ENCODE results near the gene LOXHD1.

Gene LOXHD1

GRCh38 chr18:46591783-46592391 is 65.1 kb downstream of the LOXHD1 start:
- POLR2A ChIA-PET: no interaction called here
- no peak for TF ChIP-seq ZBTB17 (tag by site-specific recombination; IDR thresholded peaks at IDR 0.05)
- no peak for TF ChIP-seq KLF17 (tag by site-specific recombination; IDR thresholded peaks at IDR 0.05)
- no peak for TF ChIP-seq ZNF121 (tag by site-specific recombination; IDR thresholded peaks at IDR 0.05)
- no peak for TF ChIP-seq IKZF3 (tag by site-specific recombination; IDR thresholded peaks at IDR 0.05)
- no peak for TF ChIP-seq PBX3 (CRISPR knock-in tag; IDR thresholded peaks at IDR 0.05)
- no peak for TF ChIP-seq ZNF629 (tag by site-specific recombination; IDR thresholded peaks at IDR 0.05)
- TF ChIP-seq SALL2 (tag by site-specific recombination; IDR thresholded peaks at IDR 0.05; ENCODE audit: borderline replicate concordance): no peak
- no peak for TF ChIP-seq ZSCAN16 (tag by site-specific recombination; IDR thresholded peaks at IDR 0.05)
- no peak for TF ChIP-seq ZNF747 (tag by site-specific recombination; IDR thresholded peaks at IDR 0.05)
- no peak for TF ChIP-seq ZNF416 (tag by site-specific recombination; IDR thresholded peaks at IDR 0.05)
- no peak for TF ChIP-seq KLF9 (tag by site-specific recombination; IDR thresholded peaks at IDR 0.05; ENCODE audit: low read depth)
- TF ChIP-seq ZNF274 (IDR thresholded peaks at IDR 0.05; ENCODE audit: low read length): no peak
- no peak for TF ChIP-seq ZNF274 (tag by site-specific recombination; IDR thresholded peaks at IDR 0.05; ENCODE audit: borderline replicate concordance)
- no peak for TF ChIP-seq ZNF830 (tag by site-specific recombination; IDR thresholded peaks at IDR 0.05; ENCODE audit: low read depth)
- TF ChIP-seq ZNF596 (tag by site-specific recombination; IDR thresholded peaks at IDR 0.05): no peak
- no peak for TF ChIP-seq ZNF184 (tag by site-specific recombination; IDR thresholded peaks at IDR 0.05)
- no peak overlapping the region for H3K27ac ChIP-seq (ENCODE audit: extremely low read depth, low read depth, low read length)
- H3K9me3 ChIP-seq (ENCODE audit: control insufficient read depth, insufficient read depth, low read depth, low read length): no peaks in the 10 kb centered on the region
- peaks cover 8% of the 10 kb centered on the region for H3K4me1 ChIP-seq (ENCODE audit: control insufficient read depth, insufficient read depth, low read length)
- H3K4me3 ChIP-seq (ENCODE audit: low read depth, low read length): no peak overlapping the region
- H3K36me3 ChIP-seq (ENCODE audit: control insufficient read depth in 2 of 2, insufficient read depth in 1 of 2, low read length in 2 of 2): no peaks in the 10 kb centered on the region
- CTCF ChIA-PET: interaction anchor here (0.7 to 0.9 kb wide), 2 partner anchors 32 to 310 kb away, joined by 3 to 4 read pairs; no protein-coding TSS in a partner anchor

- TF ChIP-seq ZNF701 (tag by site-specific recombination; IDR thresholded peaks at IDR 0.05) (no peak), ZNF133 (tag by site-specific recombination; IDR thresholded peaks at IDR 0.05) (no peak), ZSCAN18 (tag by site-specific recombination; IDR thresholded peaks at IDR 0.05) (no peak), KLF7 (tag by site-specific recombination; IDR thresholded peaks at IDR 0.05; ENCODE audit: borderline replicate concordance) (no peak), BCL11A (tag by site-specific recombination; IDR thresholded peaks at IDR 0.05; ENCODE audit: low read depth) (no peak), ZNF624 (tag by site-specific recombination; IDR thresholded peaks at IDR 0.05) (no peak), ZNF214 (tag by site-specific recombination; IDR thresholded peaks at IDR 0.05; ENCODE audit: borderline replicate concordance) (no peak), ZNF513 (tag by site-specific recombination; IDR thresholded peaks at IDR 0.05) (no peak), ZNF555 (tag by site-specific recombination; conservative IDR thresholded peaks at IDR 0.05) (no peak), ZBTB8A (tag by site-specific recombination; IDR thresholded peaks at IDR 0.05) (no peak), PRDM4 (tag by site-specific recombination; IDR thresholded peaks at IDR 0.05) (no peak), KLF10 (tag by site-specific recombination; IDR thresholded peaks at IDR 0.05) (no peak), ZNF549 (tag by site-specific recombination; IDR thresholded peaks at IDR 0.05) (no peak)
- CTCF ChIA-PET: no interaction called here
- H3K9me3 ChIP-seq (ENCODE audit: control insufficient read depth, insufficient read depth, low read depth, low read length): no peaks in the 10 kb centered on the region
- H3K4me3 ChIP-seq (ENCODE audit: low read depth, low read length): no peak overlapping the region
- no peaks in the 10 kb centered on the region for H3K36me3 ChIP-seq (ENCODE audit: control insufficient read depth in 2 of 2, insufficient read depth in 1 of 2, low read length in 2 of 2)
- POLR2A ChIA-PET: no interaction called here
- no peaks in the 10 kb centered on the region for H3K4me1 ChIP-seq (ENCODE audit: control insufficient read depth, insufficient read depth, low read length)
- no peak overlapping the region for H3K27ac ChIP-seq (ENCODE audit: extremely low read depth, low read depth, low read length)
Measured at GRCh38 chr18:46590103-46590502, 66.9 kb downstream of the LOXHD1 start.

Measured in HEK293 (cell line).